ENCODE data around the gene GNG13. TPM values are rescaled to one million over a fixed set of nuclear protein-coding genes. Genes with fewer than 3 reads are reported as not detected.

Gene GNG13
- total RNA-seq, 1 experiment from 2014 or later = not detected

GRCh38 chr16:769934-770333 is 30.6 kb downstream of the GNG13 start:
- Histone ChIP-seq H3K4me1 (ENCODE audit: insufficient read depth, low read length) (no peaks in the 10 kb centered on the region), H3K4me3 (ENCODE audit: low read length) (no peak overlapping the region), H2AFZ (ENCODE audit: low read length) (no peak overlapping the region), H3F3A (ENCODE audit: low read length, unreplicated experiment) (no peaks in the 10 kb centered on the region), H3K79me2 (ENCODE audit: low read length) (no peaks in the 10 kb centered on the region), H3K9me2 (replicated peaks; ENCODE audit: low read length) (no peaks in the 10 kb centered on the region), H4K20me1 (ENCODE audit: low read length) (no peaks in the 10 kb centered on the region), H3K36me3 (ENCODE audit: low read depth, low read length) (no peaks in the 10 kb centered on the region), H3K27me3 (ENCODE audit: low read length) (no peaks in the 10 kb centered on the region), H3K9ac (ENCODE audit: low read length) (no peak overlapping the region), H3K27ac (ENCODE audit: low read length) (no peak overlapping the region), H3K4me2 (ENCODE audit: low read length) (no peak overlapping the region), H3K9me3 (ENCODE audit: low read length) (no peaks in the 10 kb centered on the region)
- no peak for DNase-seq
- intact Hi-C loops (cut with micrococcal nuclease) = no loop called here
- CTCF ChIA-PET = no interaction called here
- no peak for ATAC-seq
- TF ChIP-seq EZH2 (IDR thresholded peaks at IDR 0.05; ENCODE audit: low read length, unreplicated experiment) = no peak
- TF ChIP-seq CTCF (conservative IDR thresholded peaks at IDR 0.05; ENCODE audit: low read depth, low read length) = no peak
- TF ChIP-seq EZH2phosphoT487 (IDR thresholded peaks at IDR 0.05; ENCODE audit: borderline replicate concordance, low read length) = no peak
- POLR2A ChIA-PET (ENCODE audit: unreplicated experiment) = no interaction called here
- no TSS peak for BruUV-seq (replicated peaks)

GRCh38 chr16:769184-769784 is 31.2 kb downstream of the GNG13 start:
- Histone ChIP-seq H3K9me3 (ENCODE audit: low read length) (no peaks in the 10 kb centered on the region), H3K4me1 (ENCODE audit: insufficient read depth, low read length) (no peaks in the 10 kb centered on the region), H3K27ac (ENCODE audit: low read length) (no peak overlapping the region), H3K79me2 (ENCODE audit: low read length) (no peaks in the 10 kb centered on the region), H3K9me2 (replicated peaks; ENCODE audit: low read length) (no peaks in the 10 kb centered on the region), H3K4me2 (ENCODE audit: low read length) (no peak overlapping the region), H3K27me3 (ENCODE audit: low read length) (no peaks in the 10 kb centered on the region), H3F3A (ENCODE audit: low read length, unreplicated experiment) (no peaks in the 10 kb centered on the region), H2AFZ (ENCODE audit: low read length) (no peak overlapping the region), H3K4me3 (ENCODE audit: low read length) (no peak overlapping the region), H3K36me3 (ENCODE audit: low read depth, low read length) (no peaks in the 10 kb centered on the region), H3K9ac (ENCODE audit: low read length) (no peak overlapping the region), H4K20me1 (ENCODE audit: low read length) (no peaks in the 10 kb centered on the region)
- TF ChIP-seq CTCF (conservative IDR thresholded peaks at IDR 0.05; ENCODE audit: low read depth, low read length) (no peak), EZH2 (IDR thresholded peaks at IDR 0.05; ENCODE audit: low read length, unreplicated experiment) (no peak), EZH2phosphoT487 (IDR thresholded peaks at IDR 0.05; ENCODE audit: borderline replicate concordance, low read length) (no peak)
- BruUV-seq (replicated peaks) = no TSS peak
- intact Hi-C loops (cut with micrococcal nuclease) = no loop called here
- POLR2A ChIA-PET (ENCODE audit: unreplicated experiment) = no interaction called here
- no peak for ATAC-seq
- no peak for DNase-seq
- CTCF ChIA-PET = no interaction called here

GRCh38 chr16:768428-768827 is 32.1 kb downstream of the GNG13 start:
- ChIA-PET POLR2A (ENCODE audit: unreplicated experiment) (no interaction called here), CTCF (no interaction called here)
- Histone ChIP-seq H2AFZ (ENCODE audit: low read length) (no peak overlapping the region), H3K9me2 (replicated peaks; ENCODE audit: low read length) (no peaks in the 10 kb centered on the region), H3F3A (ENCODE audit: low read length, unreplicated experiment) (no peaks in the 10 kb centered on the region), H3K9ac (ENCODE audit: low read length) (no peak overlapping the region), H3K79me2 (ENCODE audit: low read length) (no peaks in the 10 kb centered on the region), H4K20me1 (ENCODE audit: low read length) (no peaks in the 10 kb centered on the region), H3K9me3 (ENCODE audit: low read length) (no peaks in the 10 kb centered on the region), H3K27me3 (ENCODE audit: low read length) (no peaks in the 10 kb centered on the region), H3K4me3 (ENCODE audit: low read length) (no peak overlapping the region), H3K36me3 (ENCODE audit: low read depth, low read length) (no peaks in the 10 kb centered on the region), H3K4me1 (ENCODE audit: insufficient read depth, low read length) (no peaks in the 10 kb centered on the region), H3K27ac (ENCODE audit: low read length) (no peak overlapping the region), H3K4me2 (ENCODE audit: low read length) (no peak overlapping the region)
- DNase-seq = no peak
- intact Hi-C loops (cut with micrococcal nuclease) = no loop called here
- TF ChIP-seq EZH2phosphoT487 (IDR thresholded peaks at IDR 0.05; ENCODE audit: borderline replicate concordance, low read length) (no peak), CTCF (conservative IDR thresholded peaks at IDR 0.05; ENCODE audit: low read depth, low read length) (no peak), EZH2 (IDR thresholded peaks at IDR 0.05; ENCODE audit: low read length, unreplicated experiment) (no peak)
- no TSS peak for BruUV-seq (replicated peaks)
- no peak for ATAC-seq

Data from PC-3 (cell line).